Measurements from ENCODE around the gene STUB1. TPM values are rescaled to one million over a fixed set of nuclear protein-coding genes. Genes with fewer than 3 reads are reported as not detected.

The STUB1 gene
- total RNA-seq, 1 donor from 2014 or later = 99.3 TPM

DNA sequence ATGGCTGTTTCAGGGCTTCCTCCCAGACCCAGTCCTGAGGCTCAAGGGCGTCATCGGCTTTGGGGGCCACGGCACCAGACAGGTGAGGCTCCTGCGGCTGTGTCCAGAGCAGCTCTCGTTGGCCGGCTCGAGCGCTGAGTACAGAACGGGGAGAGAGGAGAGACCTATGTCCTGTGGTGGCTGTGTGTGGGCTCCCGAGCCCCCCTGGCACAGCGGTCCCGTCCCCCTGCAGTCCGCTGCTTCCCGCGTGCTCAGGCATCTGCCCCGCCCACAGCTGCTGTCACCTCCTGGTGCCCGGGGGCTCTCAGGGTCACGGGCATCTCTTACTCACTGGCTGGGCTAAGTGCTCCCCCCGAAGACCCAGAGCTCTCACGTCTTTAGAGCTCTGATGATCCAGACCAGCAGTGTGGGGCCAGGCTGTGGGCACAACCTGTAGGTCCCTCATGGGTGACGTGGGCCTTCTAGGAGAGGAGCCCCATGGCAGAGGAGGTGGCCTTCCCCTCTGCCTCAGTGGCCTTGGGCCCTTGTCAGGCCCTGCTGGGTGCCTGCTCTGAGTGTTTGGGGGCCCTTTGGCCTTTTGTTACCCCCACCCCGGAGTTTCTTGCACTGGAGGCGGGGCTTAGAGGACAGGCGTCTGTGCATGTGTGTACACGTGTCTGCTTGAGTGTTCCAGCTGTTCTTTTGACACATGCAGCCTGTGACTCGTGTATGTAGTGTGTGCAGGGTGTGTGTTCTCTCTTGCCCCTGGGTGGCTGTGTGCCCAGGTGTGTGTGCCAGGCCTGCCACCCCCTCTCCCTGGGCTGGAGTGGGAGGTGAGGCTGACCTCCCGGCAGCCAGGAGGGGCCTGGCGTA, 27.5 kb upstream of the STUB1 start:
- H3K4me1 Mint-ChIP-seq = no peaks in the 10 kb centered on the region
- TF ChIP-seq, protein P1, sequence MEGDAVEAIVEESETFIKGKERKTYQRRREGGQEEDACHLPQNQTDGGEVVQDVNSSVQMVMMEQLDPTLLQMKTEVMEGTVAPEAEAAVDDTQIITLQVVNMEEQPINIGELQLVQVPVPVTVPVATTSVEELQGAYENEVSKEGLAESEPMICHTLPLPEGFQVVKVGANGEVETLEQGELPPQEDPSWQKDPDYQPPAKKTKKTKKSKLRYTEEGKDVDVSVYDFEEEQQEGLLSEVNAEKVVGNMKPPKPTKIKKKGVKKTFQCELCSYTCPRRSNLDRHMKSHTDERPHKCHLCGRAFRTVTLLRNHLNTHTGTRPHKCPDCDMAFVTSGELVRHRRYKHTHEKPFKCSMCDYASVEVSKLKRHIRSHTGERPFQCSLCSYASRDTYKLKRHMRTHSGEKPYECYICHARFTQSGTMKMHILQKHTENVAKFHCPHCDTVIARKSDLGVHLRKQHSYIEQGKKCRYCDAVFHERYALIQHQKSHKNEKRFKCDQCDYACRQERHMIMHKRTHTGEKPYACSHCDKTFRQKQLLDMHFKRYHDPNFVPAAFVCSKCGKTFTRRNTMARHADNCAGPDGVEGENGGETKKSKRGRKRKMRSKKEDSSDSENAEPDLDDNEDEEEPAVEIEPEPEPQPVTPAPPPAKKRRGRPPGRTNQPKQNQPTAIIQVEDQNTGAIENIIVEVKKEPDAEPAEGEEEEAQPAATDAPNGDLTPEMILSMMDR (conservative IDR thresholded peaks at IDR 0.05) = no peak
- no peaks in the 10 kb centered on the region for H3K27me3 Mint-ChIP-seq (ENCODE audit: low read depth)
- H3K36me3 Mint-ChIP-seq (ENCODE audit: low read depth) = no peaks in the 10 kb centered on the region
- no peak overlapping the region for H3K27ac Mint-ChIP-seq (ENCODE audit: unreplicated experiment)
- no peak for DNase-seq (ENCODE audit: low read depth, low spot score)
- no peak overlapping the region for H3K4me3 Mint-ChIP-seq
- no peaks in the 10 kb centered on the region for H3K9me3 Mint-ChIP-seq

DNA sequence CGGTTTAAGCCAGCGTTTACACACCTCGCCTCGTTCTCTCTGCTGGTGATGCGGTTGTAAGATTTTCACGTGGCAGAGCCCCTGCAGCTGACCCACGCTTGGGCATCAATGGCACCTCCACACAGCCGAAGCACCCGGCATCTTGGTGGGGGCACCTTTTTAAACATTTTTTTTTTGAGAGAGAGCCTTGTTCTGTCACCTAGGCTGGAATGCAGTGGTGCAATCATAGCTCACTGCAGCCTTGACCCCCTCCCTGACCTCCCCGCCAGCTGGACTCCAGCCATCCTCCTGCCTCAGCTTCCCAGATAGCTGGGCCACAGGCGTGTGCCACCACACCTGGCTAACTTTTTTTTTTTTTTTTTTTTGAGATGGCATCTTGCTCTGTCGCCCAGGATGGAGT, 26.2 kb upstream of the STUB1 start:
- H3K9me3 Mint-ChIP-seq = no peaks in the 10 kb centered on the region
- H3K4me3 Mint-ChIP-seq = no peak overlapping the region
- TF ChIP-seq, protein P1 (conservative IDR thresholded peaks at IDR 0.05) = no peak
- H3K4me1 Mint-ChIP-seq = no peaks in the 10 kb centered on the region
- no peak overlapping the region for H3K27ac Mint-ChIP-seq (ENCODE audit: unreplicated experiment)
- DNase-seq (ENCODE audit: low read depth, low spot score) = no peak
- H3K36me3 Mint-ChIP-seq (ENCODE audit: low read depth) = no peaks in the 10 kb centered on the region
- no peaks in the 10 kb centered on the region for H3K27me3 Mint-ChIP-seq (ENCODE audit: low read depth)

DNA sequence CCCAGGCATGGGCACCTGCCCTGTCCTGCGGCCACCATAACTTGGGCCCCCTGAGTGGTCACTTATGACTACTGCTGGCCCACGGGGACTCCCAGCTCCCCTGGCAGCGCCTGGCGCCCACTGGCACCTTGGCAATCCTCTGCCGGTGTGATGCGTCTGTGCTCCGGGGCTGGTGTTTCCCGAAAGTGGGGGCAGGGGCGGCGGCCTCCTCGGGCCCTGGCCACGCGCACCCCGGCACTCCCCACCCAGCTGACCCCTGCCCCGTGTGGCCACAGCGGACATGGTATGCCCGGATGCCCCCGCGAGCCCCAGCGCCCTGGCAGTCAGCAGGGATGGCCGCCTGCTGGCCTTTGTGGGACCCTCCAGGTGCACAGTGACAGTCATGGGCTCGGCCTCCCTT, 22.7 kb upstream of the STUB1 start:
- H3K36me3 Mint-ChIP-seq (ENCODE audit: low read depth) = no peaks in the 10 kb centered on the region

DNA sequence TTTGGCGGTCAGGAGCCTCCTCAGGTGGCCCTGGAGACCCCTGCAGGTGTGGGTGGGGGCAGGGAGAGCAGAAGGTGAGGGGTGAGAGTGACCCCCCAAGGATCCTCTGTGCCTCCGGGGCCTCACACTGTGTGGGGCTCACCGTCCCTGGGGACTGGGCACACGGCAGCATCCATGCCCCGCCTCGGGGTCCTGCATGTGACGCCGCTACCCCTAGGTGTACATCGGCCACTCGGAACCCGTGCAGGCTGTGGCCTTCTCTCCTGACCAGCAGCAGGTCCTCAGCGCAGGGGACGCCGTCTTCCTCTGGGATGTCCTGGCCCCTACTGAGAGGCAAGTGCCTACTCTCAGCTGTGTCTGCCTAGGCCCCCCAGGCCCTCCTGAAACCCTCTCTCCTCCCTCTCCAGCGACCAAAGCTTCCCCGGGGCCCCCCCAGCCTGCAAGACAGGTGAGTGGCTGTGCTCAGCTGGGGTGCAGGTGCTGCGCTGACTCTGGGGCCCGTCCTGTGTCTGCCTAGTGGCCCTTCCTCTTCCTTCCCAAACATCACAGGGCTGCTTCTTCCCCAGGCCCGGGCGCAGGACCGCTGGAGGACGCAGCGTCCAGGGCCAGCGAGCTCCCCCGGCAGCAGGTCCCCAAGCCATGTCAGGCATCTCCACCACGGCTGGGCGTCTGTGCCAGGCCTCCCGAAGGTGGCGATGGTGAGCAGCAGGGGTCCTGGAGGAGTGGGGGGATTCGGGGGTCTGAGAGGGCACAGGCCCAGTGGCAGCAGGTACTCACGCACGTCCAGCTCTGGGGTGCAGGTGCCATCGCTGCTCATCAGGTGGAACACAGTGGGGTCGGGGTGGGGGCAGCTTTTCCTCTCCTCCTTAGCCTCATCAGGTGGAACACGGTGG, 21.3 kb upstream of the STUB1 start:
- no peak overlapping the region for H3K4me3 Mint-ChIP-seq
- H3K27me3 Mint-ChIP-seq (ENCODE audit: low read depth) = no peaks in the 10 kb centered on the region
- DNase-seq (ENCODE audit: low read depth, low spot score) = no peak
- no peak overlapping the region for H3K27ac Mint-ChIP-seq (ENCODE audit: unreplicated experiment)
- peaks cover 6% of the 10 kb centered on the region for H3K4me1 Mint-ChIP-seq
- no peaks in the 10 kb centered on the region for H3K36me3 Mint-ChIP-seq (ENCODE audit: low read depth)
- no peaks in the 10 kb centered on the region for H3K9me3 Mint-ChIP-seq
- TF ChIP-seq, protein P1 (conservative IDR thresholded peaks at IDR 0.05) = peak; percentile 12

More for the DNA sequence above, 22.7 kb upstream of the STUB1 start:
- TF ChIP-seq, protein P1 (conservative IDR thresholded peaks at IDR 0.05) = no peak
- Mint-ChIP-seq H3K9me3 (no peaks in the 10 kb centered on the region), H3K27ac (ENCODE audit: unreplicated experiment) (no peak overlapping the region), H3K27me3 (ENCODE audit: low read depth) (no peaks in the 10 kb centered on the region), H3K4me3 (no peak overlapping the region), H3K4me1 (peaks cover 6% of the 10 kb centered on the region)
- DNase-seq (ENCODE audit: low read depth, low spot score) = no peak

DNA sequence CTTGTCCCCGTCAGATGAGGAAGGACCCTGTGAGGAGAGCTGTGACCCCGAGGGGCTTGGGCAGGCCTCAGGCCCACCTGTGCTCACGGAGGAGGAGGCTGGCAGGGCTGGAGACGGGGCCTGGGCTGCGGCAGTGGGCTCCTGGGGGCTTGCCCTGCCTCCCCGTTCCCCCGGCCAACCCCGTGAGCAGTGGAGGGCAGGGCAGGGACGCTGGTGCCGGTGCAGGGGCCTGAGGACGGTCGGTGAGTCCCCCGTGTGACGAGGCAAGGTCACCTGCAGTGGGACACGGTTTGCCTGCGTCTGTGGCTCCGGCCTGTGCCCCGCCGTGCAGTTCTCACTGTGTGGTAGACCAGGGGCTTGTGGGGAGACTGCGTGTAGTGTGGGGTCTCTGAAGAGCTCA, 20.6 kb upstream of the STUB1 start:
- Mint-ChIP-seq H3K4me3 (no peak overlapping the region), H3K27me3 (ENCODE audit: low read depth) (no peaks in the 10 kb centered on the region), H3K4me1 (peaks cover 6% of the 10 kb centered on the region), H3K9me3 (no peaks in the 10 kb centered on the region), H3K36me3 (ENCODE audit: low read depth) (no peaks in the 10 kb centered on the region), H3K27ac (ENCODE audit: unreplicated experiment) (no peak overlapping the region)
- TF ChIP-seq, protein P1 (conservative IDR thresholded peaks at IDR 0.05) = no peak
- no peak for DNase-seq (ENCODE audit: low read depth, low spot score)

All from neural crest cell (in vitro differentiated cells).